Left ventricle myocardium inferior (tissue), 1 donor: ENCODE measurements around the gene HOXB5. TPM values are rescaled to one million over a fixed set of nuclear protein-coding genes. Genes with fewer than 3 reads are reported as not detected.
A peak's percentile ranks its signal among the peaks of the same experiment; 100 is the strongest.

Source experiments
- DNase-seq: peaks from one replicate; pipeline ENCODE4 v3.0.0-alpha.2; 2020
- H3K27ac ChIP-seq: fragments of 200-600 bp; replicated peaks from 2 replicates; pipeline ENCODE4 v1.8.0; 2021
- H3K27me3 ChIP-seq: fragments of 200-600 bp; 2 replicates; pipeline ENCODE4 v1.8.0; 2021; ENCODE audit warnings: low read depth
- H3K36me3 ChIP-seq: fragments of 200-600 bp; 2 replicates; pipeline ENCODE4 v1.8.0; 2021
- H3K4me1 ChIP-seq: fragments of 200-600 bp; 2 replicates; pipeline ENCODE4 v1.8.0; 2021
- H3K4me3 ChIP-seq: fragments of 200-600 bp; 2 replicates; pipeline ENCODE4 v1.8.0; 2021; ENCODE audit warnings: mild to moderate bottlenecking, moderate library complexity
- H3K9me3 ChIP-seq: fragments of 200-600 bp; replicated peaks from 2 replicates; pipeline ENCODE4 v1.8.0; 2021
- intact Hi-C: fragments of 100-400 bp; cut with micrococcal nuclease; formaldehyde crosslinking; loops from one replicate; pipeline ENCODE4 v1.11.0; 2022
- total RNA-seq: library from RNA; stranded (reverse); fragmentation: NEBNext Ultra II Directional; extraction: Animal tissue kit (Norgen Biotek cat#: 25700); gene quantifications from one replicate; pipeline ENCODE4 v1.2.1, GENCODE V29; 2021
- TF ChIP-seq, protein P1 (sequence below): fragments of 200-600 bp; IDR thresholded peaks from 2 replicates; pipeline ENCODE4 v1.8.0; 2021; ENCODE audit warnings: antibody characterized with exemption, mild to moderate bottlenecking, borderline replicate concordance
- donor health status: DM: no; HTN: yes; CAD: no; lungs with severe emphysema.

HOXB5 gene
- total RNA-seq, 1 donor from 2014 or later = not detected

DNA sequence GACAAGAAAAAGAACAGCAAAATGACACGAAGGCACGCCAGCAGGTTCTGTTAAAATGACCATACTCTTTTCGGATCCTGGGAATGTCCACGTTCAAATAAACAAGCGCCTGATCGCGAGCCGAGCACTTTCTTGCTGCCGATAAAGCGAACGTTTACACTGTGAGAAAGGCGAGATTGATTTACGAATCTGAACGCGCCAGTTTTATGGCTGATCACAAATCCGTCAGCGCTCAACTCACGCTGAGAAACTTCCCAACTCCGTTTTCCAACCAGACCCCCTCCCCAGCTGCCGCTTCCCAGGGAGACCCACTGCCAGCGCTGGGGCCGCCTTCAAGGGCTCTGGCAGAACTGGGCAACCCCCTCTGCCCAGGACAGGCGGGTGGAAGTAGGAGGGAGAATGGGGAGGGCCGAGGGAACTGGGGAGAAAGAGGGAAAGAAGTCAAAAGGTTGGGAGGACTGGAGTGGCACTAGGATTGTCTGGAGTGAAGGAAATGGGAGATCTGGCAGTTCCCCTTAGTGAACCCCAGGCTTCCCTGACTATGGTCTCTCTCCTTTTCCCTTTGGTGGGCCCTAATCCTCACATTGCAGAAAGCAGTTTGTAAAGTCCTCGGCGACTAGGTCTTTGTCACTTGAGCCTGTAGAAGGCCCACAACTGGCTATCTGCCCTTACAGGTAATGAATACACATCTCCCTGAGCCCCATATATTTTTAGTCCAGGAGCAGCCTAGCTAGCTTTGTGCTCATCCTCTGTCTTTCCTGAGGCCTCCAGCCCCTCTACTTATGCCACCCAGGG, 22.4 kb downstream of the HOXB5 start:
- H3K9me3 ChIP-seq = no peaks in the 10 kb centered on the region
- H3K27me3 ChIP-seq = peaks cover 100% of the 10 kb centered on the region
- peaks cover 15% of the 10 kb centered on the region for H3K4me1 ChIP-seq
- DNase-seq = no peak
- H3K36me3 ChIP-seq = no peaks in the 10 kb centered on the region
- no peak overlapping the region for H3K4me3 ChIP-seq
- intact Hi-C loops = no loop called here
- H3K27ac ChIP-seq = no peak overlapping the region
- TF ChIP-seq, protein P1, sequence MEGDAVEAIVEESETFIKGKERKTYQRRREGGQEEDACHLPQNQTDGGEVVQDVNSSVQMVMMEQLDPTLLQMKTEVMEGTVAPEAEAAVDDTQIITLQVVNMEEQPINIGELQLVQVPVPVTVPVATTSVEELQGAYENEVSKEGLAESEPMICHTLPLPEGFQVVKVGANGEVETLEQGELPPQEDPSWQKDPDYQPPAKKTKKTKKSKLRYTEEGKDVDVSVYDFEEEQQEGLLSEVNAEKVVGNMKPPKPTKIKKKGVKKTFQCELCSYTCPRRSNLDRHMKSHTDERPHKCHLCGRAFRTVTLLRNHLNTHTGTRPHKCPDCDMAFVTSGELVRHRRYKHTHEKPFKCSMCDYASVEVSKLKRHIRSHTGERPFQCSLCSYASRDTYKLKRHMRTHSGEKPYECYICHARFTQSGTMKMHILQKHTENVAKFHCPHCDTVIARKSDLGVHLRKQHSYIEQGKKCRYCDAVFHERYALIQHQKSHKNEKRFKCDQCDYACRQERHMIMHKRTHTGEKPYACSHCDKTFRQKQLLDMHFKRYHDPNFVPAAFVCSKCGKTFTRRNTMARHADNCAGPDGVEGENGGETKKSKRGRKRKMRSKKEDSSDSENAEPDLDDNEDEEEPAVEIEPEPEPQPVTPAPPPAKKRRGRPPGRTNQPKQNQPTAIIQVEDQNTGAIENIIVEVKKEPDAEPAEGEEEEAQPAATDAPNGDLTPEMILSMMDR = no peak

DNA sequence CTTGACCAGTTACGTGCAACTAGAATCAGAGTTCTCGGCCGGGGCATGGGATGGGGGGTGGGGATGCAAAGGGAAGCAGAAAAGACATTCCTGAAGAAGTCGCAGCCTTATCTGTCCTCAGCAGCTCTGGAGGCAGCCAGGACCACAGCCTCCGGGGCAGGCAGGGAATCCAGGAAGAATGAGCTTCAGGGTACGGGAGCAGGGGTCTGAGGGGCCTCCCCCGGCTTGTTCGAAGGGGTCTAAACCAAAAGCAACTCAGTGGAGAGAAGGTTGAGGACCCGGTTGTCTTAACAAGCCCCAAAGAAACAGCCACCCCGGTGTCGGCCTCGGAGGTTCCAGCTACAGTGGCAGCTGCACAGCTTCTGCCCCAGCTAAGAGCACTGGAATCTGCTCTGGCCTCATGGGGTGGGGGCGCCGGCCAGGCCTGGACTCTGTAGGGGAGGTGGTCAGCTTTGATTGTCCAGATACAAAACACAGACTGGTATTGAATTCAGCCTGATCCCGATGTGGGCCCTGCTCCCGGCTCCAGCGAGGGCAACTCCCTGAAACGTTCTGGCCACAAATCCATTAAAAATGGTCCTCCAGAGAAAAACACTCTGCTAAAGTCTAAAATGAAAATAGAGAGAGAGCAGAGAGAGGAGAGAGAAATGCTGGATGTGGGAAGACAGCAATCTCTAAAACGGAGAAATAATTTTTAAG, 23.1 kb downstream of the HOXB5 start:
- Histone ChIP-seq H3K4me3 (no peak overlapping the region), H3K36me3 (no peaks in the 10 kb centered on the region), H3K4me1 (peaks cover 12% of the 10 kb centered on the region), H3K27me3 (peaks cover 100% of the 10 kb centered on the region), H3K9me3 (no peaks in the 10 kb centered on the region), H3K27ac (peak overlapping the region; percentile 42)
- DNase-seq = no peak
- TF ChIP-seq, protein P1 = no peak
- intact Hi-C loops = no loop called here

DNA sequence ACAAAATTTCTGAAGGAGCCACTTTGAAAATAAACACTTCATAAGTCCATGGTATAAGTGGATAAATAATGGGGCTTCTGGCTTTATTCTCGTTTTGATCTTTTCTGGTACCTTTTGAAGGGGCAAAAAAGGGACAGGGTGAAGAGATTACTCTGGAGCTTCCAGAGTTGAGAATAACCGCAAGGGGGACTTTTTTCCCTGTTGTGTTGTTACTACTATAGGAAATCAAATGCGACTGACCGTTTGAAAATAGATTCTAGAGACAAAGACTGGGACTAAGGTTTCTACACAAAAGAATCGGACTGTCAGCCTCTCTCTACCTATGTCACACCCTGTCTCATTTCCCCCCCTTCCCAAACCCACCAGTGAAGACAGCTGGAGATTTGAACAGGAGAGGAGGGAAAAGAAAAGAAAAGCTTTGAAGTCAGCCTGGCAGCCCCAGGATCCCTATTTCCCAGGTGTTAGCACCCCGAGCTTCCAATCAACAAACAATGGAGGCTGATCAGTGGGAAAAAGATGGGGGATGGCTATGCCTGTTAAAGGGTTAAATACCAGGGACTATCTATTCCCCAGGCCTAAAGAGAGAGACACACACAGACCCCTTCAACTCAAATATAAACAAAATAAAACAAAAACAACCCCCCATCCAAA, 23.8 kb downstream of the HOXB5 start:
- H3K27me3 ChIP-seq = peaks cover 100% of the 10 kb centered on the region
- intact Hi-C loops = no loop called here
- H3K36me3 ChIP-seq = no peaks in the 10 kb centered on the region
- no peak overlapping the region for H3K4me3 ChIP-seq
- DNase-seq = no peak
- no peak overlapping the region for H3K27ac ChIP-seq
- TF ChIP-seq, protein P1 = no peak
- no peaks in the 10 kb centered on the region for H3K9me3 ChIP-seq
- H3K4me1 ChIP-seq = peaks cover 15% of the 10 kb centered on the region

DNA sequence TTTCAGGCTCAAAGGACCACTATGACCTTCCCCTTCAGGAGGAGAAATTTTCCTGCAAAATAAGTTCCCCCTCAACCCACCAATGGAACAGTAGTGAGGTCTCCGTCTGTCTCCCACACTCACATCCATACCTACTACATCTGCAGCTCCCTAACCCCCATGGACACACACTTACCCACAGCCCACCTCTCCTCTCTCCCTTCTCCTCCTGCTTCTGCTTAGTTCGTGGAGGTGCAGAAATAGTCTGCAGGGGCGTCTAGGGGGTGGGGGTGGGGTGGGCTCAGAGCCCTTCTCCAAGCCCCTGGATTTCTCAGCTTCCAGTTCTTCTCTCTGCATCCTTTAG, 24.4 kb downstream of the HOXB5 start:
- H3K4me3 ChIP-seq = peak overlapping the region; percentile 46
- TF ChIP-seq, protein P1 = no peak
- no peaks in the 10 kb centered on the region for H3K36me3 ChIP-seq
- DNase-seq = no peak
- H3K4me1 ChIP-seq = peaks cover 20% of the 10 kb centered on the region
- H3K27ac ChIP-seq = no peak overlapping the region
- intact Hi-C loops = no loop called here
- H3K27me3 ChIP-seq = peaks cover 100% of the 10 kb centered on the region
- H3K9me3 ChIP-seq = no peaks in the 10 kb centered on the region

DNA sequence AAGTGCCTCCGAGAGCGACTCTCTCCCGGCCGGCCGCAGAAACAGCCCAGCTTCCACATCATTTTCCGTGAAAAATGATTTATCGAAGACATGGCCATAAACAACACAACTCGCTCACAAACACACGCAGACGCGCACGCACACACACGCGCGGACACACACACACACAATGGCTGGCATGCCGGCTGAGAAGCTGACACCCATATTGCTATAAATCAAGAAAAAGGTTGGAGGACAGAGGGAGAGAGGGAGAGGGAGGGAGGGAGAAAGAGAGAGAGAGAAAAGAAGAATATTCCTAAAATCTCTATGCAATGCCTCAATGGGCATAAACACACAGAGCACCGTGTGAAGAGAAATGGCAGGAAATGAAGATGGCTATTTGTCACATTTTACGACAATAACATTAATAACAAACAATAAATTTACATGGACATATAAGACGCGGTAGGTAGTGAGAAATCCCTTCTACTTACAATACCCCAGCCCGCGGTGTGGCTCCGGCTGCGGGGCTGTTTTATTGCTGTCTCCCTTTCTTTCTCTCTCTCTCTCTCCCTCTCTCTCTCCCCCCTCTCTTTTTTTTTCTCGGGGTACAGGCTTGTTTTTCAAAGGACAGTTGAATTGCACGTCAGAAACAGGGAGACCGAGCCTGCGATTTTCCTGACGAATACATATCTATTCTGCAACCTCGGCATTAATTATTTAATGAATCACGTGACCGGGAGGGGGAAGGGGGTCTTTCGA, 24.9 kb downstream of the HOXB5 start:
- peak overlapping the region; percentile 46 for H3K4me3 ChIP-seq
- peaks cover 100% of the 10 kb centered on the region for H3K27me3 ChIP-seq
- H3K36me3 ChIP-seq = no peaks in the 10 kb centered on the region
- H3K27ac ChIP-seq = peak overlapping the region; percentile 68
- H3K4me1 ChIP-seq = peaks cover 26% of the 10 kb centered on the region
- TF ChIP-seq, protein P1 = no peak
- no peak for DNase-seq
- intact Hi-C loops = no loop called here
- H3K9me3 ChIP-seq = no peaks in the 10 kb centered on the region
